Liver (tissue), 3 donors: Measurements from ENCODE around the gene P2RY12.

Experiments used
- ATF3 ChIP-seq: IDR thresholded peaks from 2 replicates; pipeline ENCODE4 v1.6.1; 2016; ENCODE audit warnings: antibody characterized with exemption
- CTCF ChIP-seq: fragments of 150-350 bp; IDR thresholded peaks from 2 replicates; pipeline ENCODE4 v1.5.1; 2017; ENCODE audit warnings: improper control_type of control experiment, low read depth, low read length; ENCODE audit not compliant: missing input control
- MAX ChIP-seq: IDR thresholded peaks from 2 replicates; pipeline ENCODE4 v1.6.1; 2016; ENCODE audit warnings: antibody characterized with exemption
- TAF1 ChIP-seq: conservative IDR thresholded peaks from 2 replicates; pipeline ENCODE4 v1.6.1; 2016; ENCODE audit warnings: antibody characterized with exemption, mild to moderate bottlenecking
- YY1 ChIP-seq: IDR thresholded peaks from 2 replicates; pipeline ENCODE4 v1.6.1; 2016; ENCODE audit warnings: antibody characterized with exemption, mild to moderate bottlenecking
- donor health status: healthy.
- donor health status: healthy.

- TF ChIP-seq TAF1, result no peak
- TF ChIP-seq CTCF, result no peak
- no peak for TF ChIP-seq YY1
- TF ChIP-seq MAX, result no peak
- TF ChIP-seq ATF3, result no peak
Observed at GRCh38 chr3:151296226-151296625, 88.3 kb downstream of the P2RY12 start.
